ENCODE data around the gene TFDP2.
A peak's percentile ranks its signal among the peaks of the same experiment; 100 is the strongest.

Gene TFDP2

DNA sequence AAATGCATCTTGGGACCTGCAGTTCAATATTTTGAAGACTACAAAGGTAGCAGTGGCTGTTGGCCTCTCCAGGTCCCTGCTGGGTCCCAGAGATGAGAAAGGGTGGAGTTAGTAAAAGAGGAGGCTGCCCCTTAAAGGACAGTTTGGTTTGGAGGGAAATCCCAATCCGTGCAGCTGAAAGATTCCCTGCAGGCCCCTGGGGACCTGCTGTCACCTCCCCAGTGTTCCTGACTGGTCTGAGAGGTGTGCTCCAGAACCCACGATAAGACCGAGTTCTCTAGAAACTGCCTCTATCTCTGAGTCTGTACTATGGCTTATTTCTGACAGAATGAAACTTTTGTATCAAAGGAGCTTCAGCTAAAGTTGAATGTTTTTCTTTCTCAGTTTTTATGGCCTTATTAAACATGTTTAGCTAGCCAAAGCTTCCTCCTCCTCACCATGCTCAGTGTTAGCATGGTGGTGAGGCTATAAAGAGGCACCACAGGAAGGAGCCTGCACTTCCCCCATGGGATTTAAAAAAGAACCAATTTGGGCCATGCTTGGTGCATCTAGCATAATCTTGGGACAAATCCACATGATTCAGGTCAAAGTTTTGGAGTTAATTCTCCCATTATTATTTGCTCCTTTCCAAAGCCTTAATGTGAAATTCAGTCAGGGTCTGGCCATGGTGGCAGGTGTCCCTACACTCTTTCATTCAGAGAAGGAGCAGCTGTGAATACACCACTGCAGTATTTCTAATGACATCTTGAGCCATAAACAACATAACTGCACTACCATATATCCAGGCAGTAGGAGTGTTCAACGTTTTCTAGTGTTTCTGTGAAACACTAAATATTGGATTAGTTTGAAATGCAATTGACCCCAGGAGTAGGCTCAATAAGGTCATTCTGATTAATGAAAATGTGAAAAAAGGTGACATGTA lies 198.5 kb downstream of the TFDP2 start:
- H3K4me3 Mint-ChIP-seq = no peak overlapping the region
- peaks cover 24% of the 10 kb centered on the region for H3K36me3 Mint-ChIP-seq
- no peak for ATAC-seq
- H3K9me3 Mint-ChIP-seq = no peaks in the 10 kb centered on the region
- H3K27ac Mint-ChIP-seq = no peak overlapping the region
- H3K27me3 Mint-ChIP-seq = no peaks in the 10 kb centered on the region
- peaks cover 15% of the 10 kb centered on the region for H3K4me1 Mint-ChIP-seq

DNA sequence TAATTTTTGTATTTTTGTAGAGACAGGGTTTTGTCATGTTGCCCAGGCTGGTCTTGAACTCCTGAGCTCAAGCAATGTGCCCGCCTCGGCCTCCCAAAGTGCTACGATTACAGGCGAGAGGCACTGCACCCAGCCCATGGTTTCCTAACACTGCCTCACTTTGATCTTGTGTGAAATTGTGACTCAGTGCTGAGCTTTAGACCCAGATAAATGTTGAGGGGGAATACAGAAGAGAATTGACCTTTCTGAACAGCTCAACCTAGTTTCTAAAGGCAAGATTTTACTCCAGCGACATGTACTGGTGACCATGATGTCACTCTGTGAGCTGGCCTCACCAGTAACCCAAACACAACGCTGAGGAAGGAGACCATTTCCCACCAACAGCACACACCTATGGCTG lies 199.4 kb downstream of the TFDP2 start:
- H3K27ac Mint-ChIP-seq = no peak overlapping the region
- H3K4me1 Mint-ChIP-seq = peaks cover 15% of the 10 kb centered on the region
- no peak for ATAC-seq
- no peak overlapping the region for H3K4me3 Mint-ChIP-seq
- no peaks in the 10 kb centered on the region for H3K27me3 Mint-ChIP-seq
- peaks cover 20% of the 10 kb centered on the region for H3K36me3 Mint-ChIP-seq
- no peaks in the 10 kb centered on the region for H3K9me3 Mint-ChIP-seq

DNA sequence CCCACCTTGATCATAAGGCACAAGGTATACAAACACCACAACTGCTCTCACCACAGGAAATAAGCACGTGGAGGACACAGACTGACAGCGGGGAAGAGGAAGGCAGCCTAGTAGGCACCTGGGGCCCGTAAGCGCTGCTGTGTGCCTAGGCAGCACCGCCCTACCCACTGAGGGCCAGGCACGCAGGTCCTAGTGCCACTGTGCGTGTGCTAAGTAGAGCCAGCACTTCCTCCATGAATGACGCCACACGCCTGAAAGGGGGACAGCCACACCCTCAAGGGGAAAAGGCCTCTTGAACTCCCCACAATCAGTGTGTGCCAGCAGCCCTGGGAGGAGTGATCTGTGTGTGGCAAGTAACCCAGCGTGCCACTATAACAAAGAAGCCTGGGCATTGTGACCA lies 199.9 kb downstream of the TFDP2 start:
- Mint-ChIP-seq H3K9me3 (no peaks in the 10 kb centered on the region), H3K4me1 (peaks cover 15% of the 10 kb centered on the region), H3K27me3 (no peaks in the 10 kb centered on the region), H3K27ac (no peak overlapping the region), H3K4me3 (no peak overlapping the region), H3K36me3 (peaks cover 18% of the 10 kb centered on the region)
- ATAC-seq = no peak

DNA sequence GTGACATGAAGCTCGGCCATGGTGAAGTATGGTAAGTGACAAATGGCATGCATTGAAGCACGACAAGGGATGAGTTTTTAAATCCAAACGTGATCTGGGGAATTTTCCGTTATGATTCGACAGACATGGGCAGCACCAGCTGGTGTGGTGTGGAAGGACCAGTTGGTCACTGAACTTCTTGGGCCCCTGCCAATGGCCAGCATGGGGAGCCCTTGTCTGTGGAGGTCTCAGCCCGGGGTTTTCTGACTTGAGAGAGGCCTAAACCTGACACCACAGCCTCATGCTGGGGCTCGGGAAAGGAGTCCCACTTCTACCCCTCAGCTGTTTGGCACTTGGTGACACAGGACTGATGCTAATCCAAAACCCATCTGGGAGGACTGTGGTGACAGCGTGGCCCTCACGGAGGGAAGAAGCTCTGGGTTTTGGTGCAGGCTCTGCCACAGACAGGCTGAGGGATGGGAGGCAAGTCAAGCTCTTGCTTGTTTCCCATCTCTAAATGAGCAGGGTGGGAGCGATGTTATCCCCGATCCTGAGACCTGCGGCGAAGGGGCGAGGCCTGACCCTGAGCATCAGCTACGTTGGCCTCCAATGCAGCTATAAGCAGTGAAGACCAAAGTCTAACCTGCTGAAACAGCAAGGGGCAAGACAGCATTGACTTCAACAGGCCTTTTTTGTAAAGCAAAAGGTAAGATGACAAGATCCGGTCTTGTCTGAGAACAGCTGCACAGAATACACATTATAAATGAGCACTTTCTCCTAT lies 203.4 kb downstream of the TFDP2 start:
- Mint-ChIP-seq H3K4me3 (no peak overlapping the region), H3K27me3 (no peaks in the 10 kb centered on the region)

DNA sequence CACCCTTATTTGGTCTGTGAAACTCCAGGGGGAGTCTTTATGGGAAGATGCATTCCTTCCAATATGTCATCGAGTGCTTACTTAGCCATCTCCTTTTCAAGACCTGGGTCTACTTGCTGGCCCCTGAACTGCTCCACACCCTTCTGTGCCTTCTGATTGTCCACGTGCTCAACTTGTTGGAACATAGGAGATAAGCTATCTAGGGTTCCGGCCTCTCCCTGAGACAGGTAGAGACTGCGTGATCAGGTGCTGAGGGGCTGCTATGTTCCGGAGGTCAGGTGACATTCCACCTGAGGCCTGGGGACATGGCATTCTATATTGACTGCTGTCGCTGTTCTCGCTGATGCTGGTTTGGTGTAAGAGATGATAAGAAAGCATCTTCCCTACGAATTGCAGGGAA lies 207.3 kb downstream of the TFDP2 start:
- Mint-ChIP-seq H3K27me3 (no peaks in the 10 kb centered on the region), H3K9me3 (no peaks in the 10 kb centered on the region), H3K4me3 (no peak overlapping the region), H3K36me3 (no peaks in the 10 kb centered on the region), H3K4me1 (peaks cover 6% of the 10 kb centered on the region), H3K27ac (no peak overlapping the region)
- ATAC-seq = no peak

More for the DNA sequence above, 203.4 kb downstream of the TFDP2 start:
- H3K9me3 Mint-ChIP-seq = no peaks in the 10 kb centered on the region
- ATAC-seq = no peak
- no peak overlapping the region for H3K27ac Mint-ChIP-seq
- H3K4me1 Mint-ChIP-seq = peaks cover 16% of the 10 kb centered on the region
- no peaks in the 10 kb centered on the region for H3K36me3 Mint-ChIP-seq

DNA sequence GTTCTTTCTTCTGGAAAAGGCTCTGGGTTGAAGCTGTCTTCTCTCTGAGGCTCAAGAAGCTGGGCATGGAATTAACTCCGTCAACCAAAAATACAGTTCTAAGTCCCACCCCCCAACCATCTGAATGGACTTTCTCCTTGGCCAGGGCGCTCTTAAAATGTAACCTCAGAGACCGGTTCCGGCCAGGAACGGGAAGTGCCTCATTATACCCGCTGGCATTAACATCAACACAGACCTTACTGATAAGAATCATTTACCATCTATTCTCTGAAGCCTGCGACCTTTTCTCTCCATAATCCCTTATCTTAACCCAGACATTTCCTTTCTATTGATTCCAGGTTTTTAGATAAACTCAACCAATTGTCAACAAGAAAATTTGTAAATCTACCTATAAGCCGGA lies 208.3 kb downstream of the TFDP2 start:
- Mint-ChIP-seq H3K4me3 (no peak overlapping the region), H3K36me3 (no peaks in the 10 kb centered on the region), H3K27me3 (no peaks in the 10 kb centered on the region), H3K4me1 (peaks cover 6% of the 10 kb centered on the region), H3K9me3 (no peaks in the 10 kb centered on the region), H3K27ac (no peak overlapping the region)
- no peak for ATAC-seq

DNA sequence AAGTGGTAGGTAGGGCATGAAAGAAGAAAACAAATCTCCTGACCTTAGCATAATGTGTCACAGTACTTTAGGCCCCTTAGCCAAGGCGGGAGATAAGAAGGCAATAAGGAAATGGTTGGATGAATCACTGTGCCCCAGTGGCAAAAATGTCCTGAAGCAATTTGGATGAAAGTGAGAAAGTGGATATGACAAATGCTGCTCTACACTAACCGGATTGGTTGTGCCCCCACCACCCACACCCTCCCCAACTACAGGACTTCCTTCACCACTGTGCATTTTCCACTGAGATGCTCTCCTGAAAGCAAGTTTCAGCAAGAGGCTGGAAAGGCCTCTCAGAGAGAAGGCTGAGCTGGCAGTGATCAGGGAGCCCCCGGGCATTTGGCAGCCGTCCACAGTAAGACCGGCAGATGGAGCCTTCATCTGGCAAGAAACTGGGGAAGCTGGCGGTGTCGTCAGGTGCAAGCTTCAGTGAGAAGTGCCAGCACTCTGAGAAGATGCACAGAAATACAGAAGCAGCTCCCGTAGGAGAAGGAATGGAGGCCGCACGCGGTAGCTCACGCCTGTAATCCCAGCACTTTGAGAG lies 209.1 kb downstream of the TFDP2 start:
- Mint-ChIP-seq H3K4me1 (peaks cover 6% of the 10 kb centered on the region), H3K4me3 (no peak overlapping the region), H3K27me3 (no peaks in the 10 kb centered on the region), H3K36me3 (no peaks in the 10 kb centered on the region), H3K27ac (no peak overlapping the region), H3K9me3 (no peaks in the 10 kb centered on the region)
- no peak for ATAC-seq

DNA sequence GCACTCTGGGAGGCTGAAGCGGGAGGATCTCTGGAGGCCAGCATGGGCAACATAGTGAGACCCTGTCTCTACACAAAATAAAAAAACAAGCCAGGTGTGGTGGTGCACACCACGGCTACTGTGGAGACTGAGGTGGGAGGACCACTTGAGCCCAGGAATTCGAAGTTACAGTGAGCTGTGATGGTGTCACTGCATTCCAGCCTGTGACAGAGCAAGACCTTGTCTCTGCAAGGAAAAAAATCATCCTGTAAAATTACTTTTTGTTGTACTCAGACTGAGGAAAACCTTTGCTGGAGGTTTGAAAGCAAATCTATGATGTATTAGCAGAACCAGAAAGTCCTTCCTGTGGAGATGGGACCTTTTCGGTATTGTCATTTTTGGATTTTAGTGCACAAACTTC lies 209.6 kb downstream of the TFDP2 start:
- Mint-ChIP-seq H3K9me3 (no peaks in the 10 kb centered on the region), H3K27ac (no peak overlapping the region), H3K36me3 (no peaks in the 10 kb centered on the region), H3K4me3 (no peak overlapping the region), H3K27me3 (no peaks in the 10 kb centered on the region), H3K4me1 (peaks cover 6% of the 10 kb centered on the region)
- ATAC-seq = no peak

DNA sequence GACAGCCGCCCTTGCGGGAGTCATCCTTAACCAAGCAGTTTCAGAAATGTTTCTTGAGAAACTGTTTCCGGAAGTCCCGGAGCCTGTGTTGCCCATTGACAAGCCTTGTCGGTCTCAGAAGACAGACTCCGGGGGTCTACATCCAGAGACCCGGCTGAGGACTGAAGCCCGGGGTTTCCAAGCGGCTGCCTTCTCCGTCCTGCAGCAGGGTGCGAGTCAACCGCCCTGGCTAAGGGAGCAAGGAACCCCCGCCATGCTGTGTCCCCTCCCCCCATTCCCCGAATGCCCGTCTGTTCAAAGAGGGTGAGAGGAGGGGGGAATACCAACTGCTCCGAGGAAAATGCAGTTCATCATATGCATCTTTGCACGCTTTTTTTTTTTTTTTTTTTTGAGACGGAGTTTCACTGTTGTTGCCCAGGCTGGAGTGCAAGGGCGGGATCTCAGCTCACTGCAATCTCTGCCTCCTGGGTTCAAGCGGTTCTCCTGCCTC lies 211.3 kb downstream of the TFDP2 start:
- Mint-ChIP-seq H3K27me3 (no peaks in the 10 kb centered on the region), H3K27ac (no peak overlapping the region), H3K36me3 (no peaks in the 10 kb centered on the region), H3K9me3 (no peaks in the 10 kb centered on the region), H3K4me3 (no peak overlapping the region), H3K4me1 (peaks cover 6% of the 10 kb centered on the region)
- no peak for ATAC-seq

DNA sequence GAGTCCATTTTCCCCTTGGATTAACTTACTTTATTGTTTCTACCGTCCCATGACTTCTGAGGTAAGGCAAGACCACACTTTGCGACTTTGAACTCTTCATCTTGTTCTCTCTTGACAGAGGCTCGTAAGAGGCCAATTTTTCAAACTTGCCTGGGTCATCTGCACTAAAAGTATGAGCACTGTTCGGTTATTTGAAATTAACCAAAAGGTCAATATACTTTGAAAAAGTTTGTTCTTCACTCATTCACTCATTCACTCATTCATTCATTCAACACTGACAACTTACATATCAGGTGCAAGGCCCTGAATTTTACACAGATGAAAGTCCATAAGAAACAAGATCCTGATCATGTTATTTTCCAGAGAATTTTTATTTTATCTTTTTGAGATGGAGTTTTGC lies 215.0 kb downstream of the TFDP2 start:
- Mint-ChIP-seq H3K4me1 (peaks cover 3% of the 10 kb centered on the region), H3K27ac (no peak overlapping the region), H3K4me3 (no peak overlapping the region), H3K36me3 (peaks cover 3% of the 10 kb centered on the region), H3K9me3 (no peaks in the 10 kb centered on the region), H3K27me3 (no peaks in the 10 kb centered on the region)
- no peak for ATAC-seq

DNA sequence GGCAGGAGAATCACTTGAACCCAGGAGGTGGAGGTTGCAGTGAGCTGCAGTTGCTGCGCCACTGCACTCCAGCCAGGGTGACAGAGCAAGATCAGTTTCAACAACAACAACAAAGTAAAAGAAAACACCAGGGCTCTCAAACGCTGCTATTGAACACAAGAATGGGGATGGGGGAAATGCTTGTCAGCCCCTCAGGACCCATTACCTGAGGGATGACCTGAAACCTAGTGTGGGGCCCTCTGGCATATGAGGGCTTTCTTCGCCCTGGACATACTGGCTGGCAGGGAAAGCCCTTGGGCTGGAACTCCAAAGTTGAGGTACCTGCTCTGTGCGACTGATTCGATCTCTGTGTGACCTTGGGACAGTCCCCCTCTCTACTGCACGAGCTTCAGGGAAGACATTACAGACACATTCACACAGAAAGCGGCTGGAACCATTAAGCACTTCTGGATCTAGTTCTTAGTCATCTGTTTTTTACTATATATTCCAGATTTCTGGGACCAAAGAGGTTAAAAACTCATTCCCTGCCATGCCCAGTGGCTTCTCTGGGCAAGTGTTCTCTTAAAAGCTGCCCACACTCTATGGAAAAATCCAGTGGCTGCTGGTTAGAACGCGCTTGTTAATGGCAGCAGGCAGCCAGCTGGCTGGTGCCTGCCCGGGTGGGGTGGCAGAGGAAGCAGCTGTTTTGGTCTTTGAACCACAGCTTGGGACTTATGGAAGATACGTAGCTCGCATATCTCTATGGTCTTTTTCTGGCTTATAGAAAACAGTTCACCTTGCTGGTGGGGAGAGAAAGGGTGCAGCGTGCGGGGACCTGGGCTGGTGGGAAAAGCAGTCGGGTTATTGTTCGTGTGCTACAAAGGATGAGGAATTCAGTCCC lies 215.7 kb downstream of the TFDP2 start:
- Mint-ChIP-seq H3K27me3 (no peaks in the 10 kb centered on the region), H3K9me3 (no peaks in the 10 kb centered on the region), H3K27ac (no peak overlapping the region), H3K36me3 (peaks cover 10% of the 10 kb centered on the region), H3K4me1 (peaks cover 6% of the 10 kb centered on the region), H3K4me3 (no peak overlapping the region)
- no peak for ATAC-seq

DNA sequence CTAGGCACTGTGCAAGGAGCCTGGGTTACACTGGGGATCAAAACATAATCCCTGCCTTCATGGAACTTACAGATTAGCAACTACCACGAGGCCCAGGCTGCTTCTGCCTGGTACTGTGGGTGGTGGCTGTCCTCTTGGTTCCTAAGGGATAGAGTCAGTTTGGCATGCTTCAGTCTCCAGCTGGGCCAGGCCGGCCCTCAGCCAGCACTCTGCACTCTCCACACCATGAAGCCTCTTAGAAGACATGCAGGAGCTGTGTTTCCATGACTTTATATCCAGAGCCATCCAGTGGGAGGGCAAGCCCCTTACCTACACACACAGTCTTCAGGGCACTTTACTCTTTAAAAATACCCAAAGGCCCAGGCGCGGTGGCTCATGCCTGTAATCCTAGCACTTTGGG lies 218.5 kb downstream of the TFDP2 start:
- no peak overlapping the region for H3K4me3 Mint-ChIP-seq
- no peaks in the 10 kb centered on the region for H3K9me3 Mint-ChIP-seq
- no peaks in the 10 kb centered on the region for H3K27me3 Mint-ChIP-seq
- ATAC-seq = no peak
- H3K36me3 Mint-ChIP-seq = peaks cover 35% of the 10 kb centered on the region
- H3K27ac Mint-ChIP-seq = no peak overlapping the region
- H3K4me1 Mint-ChIP-seq = peaks cover 6% of the 10 kb centered on the region

DNA sequence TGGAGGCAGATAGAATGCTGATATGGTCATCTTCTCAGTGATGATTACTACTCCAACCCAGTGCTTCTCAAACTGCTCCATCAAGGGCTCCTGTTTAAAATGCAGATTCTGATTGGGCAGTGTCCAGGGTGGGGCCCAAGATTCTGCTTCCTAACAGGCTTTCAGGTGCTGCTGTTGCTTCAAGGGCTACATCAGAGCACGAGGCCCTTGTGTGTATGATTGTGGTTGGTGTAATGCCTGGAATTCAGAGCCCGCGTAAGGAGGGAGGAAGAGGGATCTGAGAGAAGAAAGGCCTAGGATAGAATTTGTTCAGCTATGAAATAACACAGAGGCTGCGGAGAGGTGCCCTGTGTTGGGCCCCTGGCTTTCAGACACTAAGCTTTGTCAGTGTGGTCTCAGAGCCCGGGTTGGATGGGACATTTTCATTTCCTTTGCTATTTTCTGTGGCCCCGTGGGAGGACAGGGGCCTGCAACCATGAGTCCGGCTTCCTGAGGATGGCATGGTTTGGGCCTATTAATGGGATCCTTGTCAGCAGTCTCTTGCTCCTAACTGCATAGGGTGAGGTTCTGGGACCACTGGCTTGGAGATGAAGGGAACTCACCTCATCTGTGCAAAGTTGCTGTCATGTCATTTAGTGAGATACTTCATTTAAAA lies 219.9 kb downstream of the TFDP2 start:
- no peaks in the 10 kb centered on the region for H3K9me3 Mint-ChIP-seq
- no peak for ATAC-seq
- no peaks in the 10 kb centered on the region for H3K27me3 Mint-ChIP-seq
- H3K36me3 Mint-ChIP-seq = peaks cover 48% of the 10 kb centered on the region
- H3K4me1 Mint-ChIP-seq = peaks cover 6% of the 10 kb centered on the region
- no peak overlapping the region for H3K4me3 Mint-ChIP-seq
- peak overlapping the region; percentile 38 for H3K27ac Mint-ChIP-seq

DNA sequence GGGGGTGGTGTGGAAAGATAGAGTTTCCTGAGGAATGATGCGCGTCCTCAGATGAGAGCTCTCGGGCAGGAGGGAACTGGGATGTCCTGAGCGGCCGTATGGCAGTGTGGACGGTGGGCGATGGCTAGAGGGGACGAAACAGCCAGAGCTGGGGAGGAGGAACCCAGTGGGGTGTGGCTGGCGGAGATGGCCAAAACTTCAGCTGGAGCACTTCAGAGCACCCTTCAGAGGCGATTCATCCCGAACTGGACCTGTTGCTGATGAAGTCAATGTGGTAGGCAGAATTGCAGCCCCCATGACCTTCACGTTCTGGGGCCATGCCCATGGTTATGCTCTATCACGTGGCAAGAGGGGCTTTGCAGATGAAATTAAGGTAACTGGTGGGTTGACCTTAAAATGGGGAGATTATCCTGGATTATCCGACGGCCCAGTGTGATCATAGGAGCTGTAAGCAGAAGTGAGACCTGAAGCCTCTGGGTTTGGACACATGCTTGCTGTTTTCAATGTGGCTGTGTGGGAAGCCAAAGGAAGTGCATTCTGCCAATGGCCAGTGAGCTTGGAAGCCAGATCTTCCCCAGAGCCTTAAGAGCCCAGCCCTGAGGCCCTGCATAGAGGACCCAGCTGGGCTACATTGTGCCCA lies 220.6 kb downstream of the TFDP2 start:
- ATAC-seq = peak; percentile 44
- no peak overlapping the region for H3K4me3 Mint-ChIP-seq
- H3K27me3 Mint-ChIP-seq = no peaks in the 10 kb centered on the region
- peak overlapping the region; percentile 38 for H3K27ac Mint-ChIP-seq
- H3K4me1 Mint-ChIP-seq = peaks cover 6% of the 10 kb centered on the region
- H3K9me3 Mint-ChIP-seq = no peaks in the 10 kb centered on the region
- H3K36me3 Mint-ChIP-seq = peaks cover 55% of the 10 kb centered on the region
